Sigmoid colon (tissue), 7 donors: Measurements from ENCODE around the gene SULF2. TPM values are rescaled to one million over a fixed set of nuclear protein-coding genes. Genes with fewer than 3 reads are reported as not detected.

Source experiments
- DNase-seq: peaks from one replicate; pipeline ENCODE4 v3.0.0-alpha.2; 2019
- H3K27ac ChIP-seq, 4 donors: fragments of 200-600 bp; sonication (generic); one replicate each; pipeline ENCODE4 v1.5.1; 2016 to 2019; ENCODE audit warnings: mild to moderate bottlenecking in 1 of 4
- H3K27me3 ChIP-seq, 3 donors: fragments of 200-600 bp; sonication (generic); one replicate each; pipeline ENCODE4 v1.5.1; 2019; ENCODE audit warnings: mild to moderate bottlenecking in 1 of 3
- H3K36me3 ChIP-seq, 4 donors: fragments of 200-600 bp; sonication (generic); one replicate each; pipeline ENCODE4 v1.5.1; 2016 to 2019
- H3K4me1 ChIP-seq, 4 donors: fragments of 200-600 bp; sonication (generic); one replicate each; pipeline ENCODE4 v1.5.1; 2017 to 2019
- H3K4me3 ChIP-seq, 4 donors: fragments of 200-600 bp; sonication (generic); one replicate each; pipeline ENCODE4 v1.5.1; 2017 to 2019; ENCODE audit warnings: mild to moderate bottlenecking in 2 of 4, moderate library complexity in 1 of 4
- H3K9me3 ChIP-seq, 4 donors: fragments of 200-600 bp in 3 of 4; sonication (generic) in 3 of 4; one replicate each; pipeline versions ENCODE4 v1.5.1 to v1.6.1; 2013 to 2019
- EP300 ChIP-seq, 4 donors: sonication (generic); formaldehyde crosslinking; IDR thresholded peaks; one replicate each; pipeline ENCODE4 v1.6.1; 2017; ENCODE audit warnings: antibody characterized with exemption in 4 of 4
- POLR2A ChIP-seq, 2 donors: fragments of 450-650 bp; IDR thresholded peaks; one replicate each; pipeline ENCODE4 v1.6.1; 2016; ENCODE audit warnings: antibody characterized with exemption in 2 of 2, mild to moderate bottlenecking in 2 of 2, moderate library complexity in 2 of 2
- POLR2AphosphoS5 ChIP-seq, 4 donors: sonication (generic); formaldehyde crosslinking; IDR thresholded peaks; one replicate each; pipeline ENCODE4 v1.6.1; 2017; ENCODE audit warnings: antibody characterized with exemption in 4 of 4
- WGBS, 2 donors: extraction: QIAGEN DNeasy Blood & Tissue Kit; methylation state at CpG; one replicate each; pipeline ENCODE4 v1.1.7; 2013; 5-methylcytosine and 5-hydroxymethylcytosine counted together
- intact Hi-C: fragments of 100-400 bp; cut with DNase I; formaldehyde crosslinking; loops from one replicate; pipeline ENCODE4 v1.15.1; 2023
- polyA plus RNA-seq, 3 donors: library from polyadenylated mRNA; stranded (reverse); fragments of 200-250 nt; gene quantifications; one replicate each; pipeline ENCODE4 v1.2.3, GENCODE V29; 2013
- total RNA-seq, 4 donors: library from RNA; depleted of rRNA; stranded (reverse); fragments of >200 nt; gene quantifications; one replicate each; pipeline ENCODE4 v1.1.0, GENCODE V29; 2016
- TF ChIP-seq, protein P1 (sequence below), 4 experiments: fragments of 450-650 bp in 3 of 4; fragments of 200-600 bp in 1 of 4; IDR thresholded peaks; one replicate each; pipeline ENCODE4 v1.5.1; 2016 to 2019; ENCODE audit warnings: antibody characterized with exemption in 4 of 4, mild to moderate bottlenecking in 3 of 4, moderate library complexity in 2 of 4
- donor health status: healthy with polysubstance abuse.
- donor health status: Bipolar disorder and iron deficiency.
- donor health status: healthy.

Gene SULF2
- total and polyA plus RNA-seq, 7 donors: 14.6 to 70.1 (median 28.2) TPM

DNA sequence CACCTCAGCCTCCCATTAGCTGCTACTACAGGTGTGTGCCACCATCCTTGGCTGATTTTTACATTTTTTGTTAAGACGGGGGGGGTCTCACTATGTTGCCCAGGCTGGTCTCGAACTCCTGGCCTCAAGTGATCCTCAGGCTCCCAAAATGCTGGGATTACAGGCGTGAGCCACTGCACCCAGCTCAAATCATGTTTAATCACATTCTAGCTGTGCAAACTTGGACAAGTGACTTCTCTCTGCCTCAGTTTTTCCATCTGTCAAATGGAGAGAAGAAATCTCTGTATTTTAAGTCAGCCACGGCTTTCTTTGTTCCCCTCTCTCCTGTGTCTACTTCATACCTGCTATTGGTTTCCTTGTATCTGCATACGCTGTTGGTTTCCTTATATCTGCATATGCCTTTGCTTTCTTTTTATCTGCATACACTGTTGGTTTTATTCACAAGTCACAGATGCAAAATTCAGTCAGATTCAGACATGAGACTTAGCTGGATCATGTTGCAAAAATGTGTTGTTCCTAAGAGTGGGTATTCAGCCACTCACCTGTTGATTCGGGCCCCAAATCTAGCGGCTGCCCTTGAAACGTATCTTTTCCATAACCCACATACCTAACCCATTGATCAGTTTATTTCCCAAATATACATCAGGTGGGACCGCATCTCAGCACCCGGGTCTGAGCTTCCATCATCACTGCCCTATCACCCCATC is 30.2 kb downstream of the SULF2 start:
- Histone ChIP-seq H3K9me3 (no peaks in the 10 kb centered on the region), H3K27ac (no peak overlapping the region), H3K36me3 (peaks cover 0 to 18% (median 0%) of the 10 kb centered on the region in 4 donors), H3K4me1 (no peaks in the 10 kb centered on the region), H3K4me3 (no peak overlapping the region), H3K27me3 (no peaks in the 10 kb centered on the region)
- 95% methylated on average over 10 of the region's 10 CpGs for WGBS, 2 donors
- DNase-seq: no peak
- TF ChIP-seq, protein P1, sequence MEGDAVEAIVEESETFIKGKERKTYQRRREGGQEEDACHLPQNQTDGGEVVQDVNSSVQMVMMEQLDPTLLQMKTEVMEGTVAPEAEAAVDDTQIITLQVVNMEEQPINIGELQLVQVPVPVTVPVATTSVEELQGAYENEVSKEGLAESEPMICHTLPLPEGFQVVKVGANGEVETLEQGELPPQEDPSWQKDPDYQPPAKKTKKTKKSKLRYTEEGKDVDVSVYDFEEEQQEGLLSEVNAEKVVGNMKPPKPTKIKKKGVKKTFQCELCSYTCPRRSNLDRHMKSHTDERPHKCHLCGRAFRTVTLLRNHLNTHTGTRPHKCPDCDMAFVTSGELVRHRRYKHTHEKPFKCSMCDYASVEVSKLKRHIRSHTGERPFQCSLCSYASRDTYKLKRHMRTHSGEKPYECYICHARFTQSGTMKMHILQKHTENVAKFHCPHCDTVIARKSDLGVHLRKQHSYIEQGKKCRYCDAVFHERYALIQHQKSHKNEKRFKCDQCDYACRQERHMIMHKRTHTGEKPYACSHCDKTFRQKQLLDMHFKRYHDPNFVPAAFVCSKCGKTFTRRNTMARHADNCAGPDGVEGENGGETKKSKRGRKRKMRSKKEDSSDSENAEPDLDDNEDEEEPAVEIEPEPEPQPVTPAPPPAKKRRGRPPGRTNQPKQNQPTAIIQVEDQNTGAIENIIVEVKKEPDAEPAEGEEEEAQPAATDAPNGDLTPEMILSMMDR (IDR thresholded peaks at IDR 0.05): no peak
- TF ChIP-seq POLR2A (IDR thresholded peaks at IDR 0.05) (no peak), POLR2AphosphoS5 (IDR thresholded peaks at IDR 0.05) (no peak), EP300 (IDR thresholded peaks at IDR 0.05) (no peak)
- intact Hi-C loops: no loop called here

DNA sequence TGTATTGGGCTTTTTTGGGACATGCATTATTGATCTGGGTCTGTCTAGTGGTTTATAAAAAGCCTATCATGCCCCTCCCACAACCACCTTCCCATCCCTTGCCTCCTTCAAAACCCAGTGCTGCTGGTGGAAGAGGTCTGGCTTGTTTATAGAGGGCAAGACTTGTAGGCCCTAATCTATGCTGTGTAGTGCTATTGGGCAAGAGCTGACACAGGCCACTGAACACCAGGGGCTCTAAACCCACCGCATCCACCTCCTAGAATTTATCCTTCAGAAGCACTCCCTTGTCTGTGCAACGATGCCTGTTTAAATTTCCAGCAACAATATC is 30.9 kb downstream of the SULF2 start:
- Histone ChIP-seq H3K9me3 (no peaks in the 10 kb centered on the region), H3K27ac (no peak overlapping the region), H3K4me3 (no peak overlapping the region), H3K36me3 (peaks cover 0 to 18% (median 0%) of the 10 kb centered on the region in 4 donors), H3K4me1 (peaks cover 0 to 6% (median 6%) of the 10 kb centered on the region in 4 donors), H3K27me3 (no peaks in the 10 kb centered on the region)
- intact Hi-C loops: no loop called here
- WGBS, 2 donors: 93 to 96% methylated on average over 2 of the region's 2 CpGs
- TF ChIP-seq EP300 (IDR thresholded peaks at IDR 0.05) (no peak), POLR2AphosphoS5 (IDR thresholded peaks at IDR 0.05) (no peak), POLR2A (IDR thresholded peaks at IDR 0.05) (no peak)
- TF ChIP-seq, protein P1 (IDR thresholded peaks at IDR 0.05): no peak
- DNase-seq: no peak

GRCh38 chr20:47753576-47754387 is 31.5 kb downstream of the SULF2 start:
- Histone ChIP-seq H3K4me3 (no peak overlapping the region), H3K4me1 (peaks cover 0 to 12% (median 10%) of the 10 kb centered on the region in 4 donors), H3K36me3 (peaks cover 0 to 18% (median 0%) of the 10 kb centered on the region in 4 donors), H3K9me3 (no peaks in the 10 kb centered on the region), H3K27ac (no peak overlapping the region), H3K27me3 (no peaks in the 10 kb centered on the region)
- intact Hi-C loops: no loop called here
- DNase-seq: no peak
- WGBS, 2 donors: 90 to 92% methylated on average over 14 of the region's 14 CpGs
- TF ChIP-seq POLR2AphosphoS5 (IDR thresholded peaks at IDR 0.05) (no peak), EP300 (IDR thresholded peaks at IDR 0.05) (no peak), POLR2A (IDR thresholded peaks at IDR 0.05) (no peak)
- TF ChIP-seq, protein P1 (IDR thresholded peaks at IDR 0.05): no peak

- peaks cover 0 to 20% (median 10%) of the 10 kb centered on the region in 4 donors for H3K4me1 ChIP-seq
- H3K27ac ChIP-seq: no peak overlapping the region
- WGBS, 2 donors: 93 to 96% methylated on average over 5 of the region's 5 CpGs
- no peak overlapping the region for H3K4me3 ChIP-seq
- peaks cover 0 to 12% (median 0%) of the 10 kb centered on the region in 4 donors for H3K36me3 ChIP-seq
- H3K27me3 ChIP-seq: no peaks in the 10 kb centered on the region
- DNase-seq: no peak
- TF ChIP-seq EP300 (IDR thresholded peaks at IDR 0.05): no peak
- TF ChIP-seq POLR2A (IDR thresholded peaks at IDR 0.05): no peak
- TF ChIP-seq POLR2AphosphoS5 (IDR thresholded peaks at IDR 0.05): no peak
- TF ChIP-seq, protein P1 (IDR thresholded peaks at IDR 0.05): no peak
- intact Hi-C loops: no loop called here
- H3K9me3 ChIP-seq: no peaks in the 10 kb centered on the region
These were observed 33.8 kb downstream of the SULF2 start for GRCh38 chr20:47751449-47751848.
